ENCODE results near the gene STRC.
"Not testable (repeated sequence)": the region's sequence is repeated elsewhere in the genome, so short reads cannot be mapped to it uniquely, and the experiment has no call there.

STRC gene

DNA sequence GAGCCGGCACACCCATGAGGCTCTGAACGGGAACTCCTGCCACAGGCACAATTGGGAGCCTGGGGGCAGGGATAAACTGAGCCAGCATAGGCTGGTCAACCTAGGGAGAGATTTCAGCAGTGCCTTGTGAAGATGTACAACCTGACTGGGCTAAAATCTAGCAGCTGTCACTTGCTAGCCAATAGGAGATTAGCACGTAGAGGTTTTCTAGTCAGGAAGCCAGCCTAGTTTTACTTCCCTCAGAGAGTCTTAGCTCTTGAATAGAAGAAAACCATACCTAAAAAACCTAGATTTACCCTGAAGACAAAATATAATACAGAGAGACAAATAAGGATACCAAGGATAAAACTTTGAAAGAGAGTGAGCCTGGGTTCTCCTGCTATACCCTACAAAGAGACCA is 55.8 kb downstream of the STRC start:
- not testable (repeated sequence) for DNase-seq

DNA sequence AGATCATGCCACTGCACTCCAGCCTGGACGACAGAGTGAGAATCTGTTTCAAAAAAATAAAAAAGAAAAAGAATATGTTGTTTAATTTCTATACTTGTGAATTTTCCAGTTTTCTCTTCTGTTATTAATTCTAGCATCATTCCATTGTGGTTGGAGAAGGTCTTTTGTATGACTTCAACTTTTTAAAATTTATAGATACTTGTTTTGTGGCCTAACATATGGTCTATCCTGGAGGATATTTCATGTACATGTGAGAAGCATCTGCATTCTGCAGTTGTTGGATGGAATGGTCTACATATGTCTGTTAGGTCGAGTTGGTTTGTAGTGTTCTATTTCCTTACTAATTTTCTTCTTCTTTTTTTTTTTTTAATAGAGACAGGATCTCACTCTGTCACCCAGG is 65.6 kb downstream of the STRC start:
- DNase-seq: no peak

DNA sequence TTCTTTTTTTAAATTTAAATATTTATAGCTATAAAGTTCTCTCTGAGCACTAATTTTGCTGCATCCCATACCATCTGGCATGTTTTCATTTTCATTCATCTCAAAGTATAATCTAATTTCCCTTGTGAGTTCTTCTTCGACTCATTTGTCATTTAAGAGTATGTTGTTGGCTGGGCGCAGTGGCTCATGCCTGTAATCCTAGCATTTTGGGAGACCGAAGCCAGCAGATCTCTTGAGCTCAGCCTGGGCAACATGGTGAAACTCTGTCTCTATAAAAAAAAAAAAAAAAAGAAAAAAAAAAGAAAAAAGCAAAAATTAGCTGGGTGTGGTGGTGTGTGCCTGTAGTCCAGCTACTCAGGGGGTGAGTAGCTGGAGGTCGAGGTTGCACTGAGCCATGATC is 66.3 kb downstream of the STRC start:
- no peak for DNase-seq

DNA sequence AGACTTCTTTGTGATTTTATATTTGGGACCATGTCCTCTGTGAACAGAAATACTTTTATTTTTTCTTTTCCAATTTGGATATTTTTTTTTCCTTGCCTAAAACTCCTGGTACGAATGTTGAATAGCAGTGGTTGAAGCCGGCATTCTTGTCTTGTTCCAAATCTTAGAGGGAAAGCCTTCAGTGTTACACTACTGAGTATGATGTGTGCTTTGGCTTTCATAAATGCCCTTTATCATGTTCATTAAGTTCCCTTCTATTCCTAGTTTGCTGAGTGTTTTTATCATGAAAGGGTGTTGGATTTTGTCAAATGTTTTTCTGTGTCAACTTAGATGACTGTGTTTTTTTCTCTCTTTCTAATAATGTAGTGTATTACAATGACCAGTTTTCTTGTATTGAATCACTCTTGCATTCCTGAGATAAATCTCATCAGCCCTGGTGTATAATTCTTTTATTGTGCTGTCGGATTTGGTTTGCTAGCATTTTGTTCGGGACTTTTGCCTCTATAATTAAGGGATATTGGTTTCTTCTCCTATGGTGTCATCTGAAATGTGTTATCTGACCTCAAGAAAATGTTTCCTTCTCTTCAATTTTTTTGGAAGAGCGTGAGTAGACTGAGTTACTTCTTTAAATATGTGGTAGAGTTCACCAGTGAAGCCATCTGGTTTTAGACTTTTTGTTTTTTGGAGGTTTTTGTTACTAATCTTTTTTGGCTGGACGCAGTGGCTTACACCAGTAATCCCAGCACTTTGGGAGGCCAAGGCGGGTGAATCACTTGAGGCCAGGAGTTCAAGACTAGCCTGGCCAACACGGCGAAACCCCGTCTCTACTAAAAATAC is 67.9 kb downstream of the STRC start:
- no peak for DNase-seq
